Activated CD4-positive, alpha-beta T cell treated with anti-CD3 and anti-CD28 coated beads, Interleukin-2, amount 50 U/mL, for 4 hours (primary cell): ENCODE measurements around the gene DDX25.

Experiments used
- DNase-seq, 2 experiments: peaks; one replicate each; pipeline ENCODE4 v3.0.0-alpha.2; 2020

Gene DDX25

GRCh38 chr11:125952973-125953372, 48.7 kb downstream of the DDX25 start:
- no peak for DNase-seq

DNA sequence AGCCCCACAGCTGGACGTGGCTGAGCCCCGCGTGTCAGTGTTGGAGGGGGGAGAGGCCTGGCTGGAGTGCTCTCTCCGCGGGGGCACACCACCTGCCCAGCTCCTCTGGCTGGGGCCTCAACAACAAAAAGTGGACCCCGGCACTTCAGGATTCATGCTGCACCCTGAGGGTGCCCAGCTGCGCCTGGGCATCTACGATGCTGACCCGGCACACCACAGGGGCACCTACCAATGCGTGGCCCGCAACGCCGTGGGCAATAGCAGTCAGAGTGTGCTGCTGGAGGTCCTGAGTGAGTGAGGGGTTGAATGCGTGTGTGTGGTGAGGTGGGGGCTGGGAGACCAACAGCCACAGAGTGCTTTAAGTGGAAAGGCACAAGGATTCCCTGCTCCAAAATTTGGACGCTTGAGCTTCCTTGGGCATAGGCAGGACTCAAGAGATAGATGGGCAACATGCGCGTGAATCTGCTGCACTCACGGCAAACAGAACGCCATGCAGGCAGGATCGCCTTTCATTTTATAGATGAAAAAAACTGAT, 49.2 kb downstream of the DDX25 start:
- no peak for DNase-seq

DNA sequence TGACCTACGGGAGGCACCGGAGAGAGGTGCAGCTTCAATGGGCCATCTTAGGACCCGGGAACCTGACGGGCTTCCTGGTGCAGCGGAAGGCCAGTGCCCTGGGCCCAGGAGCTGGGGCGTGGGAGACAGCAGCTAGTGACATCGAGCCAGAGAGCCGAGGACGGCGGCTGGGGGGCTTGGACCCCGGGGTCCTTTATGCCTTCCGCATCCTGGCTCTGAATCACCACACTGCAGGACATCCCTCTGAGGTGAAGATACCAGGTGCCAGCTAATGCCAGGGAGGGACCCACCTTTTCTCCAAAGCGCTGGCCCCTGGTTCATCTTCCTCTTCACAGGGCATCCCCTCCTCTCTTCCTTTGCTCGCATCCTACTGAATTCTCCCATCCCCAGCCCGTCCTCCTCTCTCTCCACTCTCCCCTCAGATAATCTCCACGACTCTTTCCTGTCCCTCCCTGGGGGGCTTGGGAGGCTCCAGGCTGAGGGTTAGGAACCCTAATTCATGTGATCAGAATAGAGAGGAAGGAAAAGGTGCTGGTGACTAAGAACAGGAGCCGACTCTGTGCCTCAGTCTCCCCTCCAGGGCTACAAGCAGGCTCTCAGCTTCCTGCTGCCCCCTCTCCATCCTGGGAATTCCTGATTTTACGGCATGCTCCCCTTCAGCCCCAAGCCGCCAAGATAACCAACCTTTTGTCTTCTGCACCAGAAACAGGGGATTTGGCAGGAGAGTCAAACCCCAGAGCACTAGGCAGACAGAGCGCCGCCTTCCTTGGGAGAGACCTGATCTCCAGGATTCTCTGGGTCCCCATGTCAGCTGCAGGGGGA, 50.0 kb downstream of the DDX25 start:
- no peak for DNase-seq

GRCh38 chr11:125954945-125955640, 50.8 kb downstream of the DDX25 start:
- DNase-seq: no peak

DNA sequence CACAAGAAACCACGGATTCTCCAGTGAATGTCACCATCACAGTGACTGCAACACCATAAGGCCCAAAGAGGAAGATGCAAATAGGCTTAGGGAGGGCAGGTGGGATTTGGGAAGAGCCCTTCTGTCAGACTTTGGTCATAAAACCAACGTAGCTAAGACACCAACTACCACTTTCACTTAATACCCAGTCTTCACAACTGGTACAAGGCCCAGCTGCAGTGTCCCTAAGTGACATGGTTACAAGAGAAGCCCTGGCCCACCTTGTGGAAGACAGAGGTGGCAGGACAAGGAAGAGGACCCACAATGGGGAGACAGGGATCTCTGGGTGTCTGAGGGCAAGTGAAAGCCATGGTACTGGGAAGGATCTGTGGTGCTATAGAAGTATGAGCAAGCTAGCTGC, 51.5 kb downstream of the DDX25 start:
- no peak for DNase-seq

GRCh38 chr11:125956391-125957134, 52.3 kb downstream of the DDX25 start:
- no peak for DNase-seq

- no peak for DNase-seq
Observed at GRCh38 chr11:125957618-125958332, 53.5 kb downstream of the DDX25 start.

DNA sequence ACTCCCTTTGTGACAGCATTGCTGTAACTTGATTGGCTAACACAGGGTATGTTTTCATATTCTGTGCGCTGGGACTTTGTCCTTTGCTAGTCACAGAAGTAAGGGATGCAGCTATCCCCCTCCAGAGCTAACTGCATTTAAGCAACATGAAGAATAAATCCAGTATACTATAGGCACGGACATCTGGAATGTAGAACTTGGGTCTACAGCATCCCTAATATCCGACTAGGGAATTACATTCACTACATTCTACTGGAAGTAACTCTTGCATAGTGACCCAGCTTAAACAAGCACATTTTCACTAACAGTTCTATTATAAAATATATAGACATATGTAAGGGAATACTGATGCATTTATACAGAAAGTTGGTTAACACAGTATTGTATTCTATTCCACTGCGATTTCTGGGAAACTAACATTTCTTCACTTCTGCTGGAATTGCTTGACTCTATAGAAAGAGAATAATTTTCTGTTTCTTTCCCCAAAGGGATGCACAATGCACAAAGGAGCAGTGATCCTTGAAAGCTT, 54.6 kb downstream of the DDX25 start:
- DNase-seq: no peak

DNA sequence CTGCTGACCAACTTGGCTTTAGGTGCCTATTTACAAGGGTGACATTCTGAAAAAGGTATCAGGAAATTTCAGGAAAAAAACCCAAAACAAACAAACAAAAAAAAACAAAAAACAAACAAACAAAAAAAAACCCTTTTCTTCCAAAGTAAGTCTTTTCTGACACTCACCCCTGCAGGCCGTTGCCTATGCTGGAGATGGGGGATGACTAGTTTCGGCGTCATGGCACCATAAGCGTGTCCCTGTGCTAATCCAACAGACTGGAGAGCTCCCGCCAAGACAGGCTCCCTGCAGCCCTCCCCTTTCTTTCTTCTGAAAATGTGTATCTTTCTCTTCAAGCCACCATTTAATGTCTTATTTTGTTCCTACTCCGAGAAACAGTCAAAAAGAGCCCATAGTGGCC, 55.2 kb downstream of the DDX25 start:
- DNase-seq: no peak

GRCh38 chr11:125959931-125960330, 55.6 kb downstream of the DDX25 start:
- DNase-seq: no peak

DNA sequence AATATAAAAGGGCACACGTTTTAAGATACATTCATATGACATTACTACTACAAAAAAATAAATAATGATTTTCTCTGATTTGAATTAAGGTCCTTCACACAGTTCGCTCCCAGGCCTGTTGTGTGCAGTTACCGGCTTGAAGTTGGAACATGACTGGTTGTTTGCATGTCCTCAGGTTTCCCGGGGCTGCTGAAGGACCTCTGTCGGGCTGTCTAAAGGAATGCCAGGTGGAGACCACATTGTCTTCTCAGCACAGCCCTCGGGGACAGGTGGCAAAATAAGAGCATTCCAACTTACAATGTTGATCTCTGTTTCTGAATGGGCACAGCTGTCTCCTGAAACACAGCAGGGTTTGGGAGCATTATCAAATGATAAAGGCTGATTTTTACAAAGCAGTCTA, 56.5 kb downstream of the DDX25 start:
- no peak for DNase-seq

GRCh38 chr11:125967515-125967914, 63.2 kb downstream of the DDX25 start:
- DNase-seq: no peak

- no peak for DNase-seq
Observed at GRCh38 chr11:125968354-125968753, 64.0 kb downstream of the DDX25 start.

- DNase-seq: no peak
Observed at GRCh38 chr11:125971618-125972017, 67.3 kb downstream of the DDX25 start.

- no peak for DNase-seq
Observed at GRCh38 chr11:125974284-125974683, 70.0 kb downstream of the DDX25 start.

DNA sequence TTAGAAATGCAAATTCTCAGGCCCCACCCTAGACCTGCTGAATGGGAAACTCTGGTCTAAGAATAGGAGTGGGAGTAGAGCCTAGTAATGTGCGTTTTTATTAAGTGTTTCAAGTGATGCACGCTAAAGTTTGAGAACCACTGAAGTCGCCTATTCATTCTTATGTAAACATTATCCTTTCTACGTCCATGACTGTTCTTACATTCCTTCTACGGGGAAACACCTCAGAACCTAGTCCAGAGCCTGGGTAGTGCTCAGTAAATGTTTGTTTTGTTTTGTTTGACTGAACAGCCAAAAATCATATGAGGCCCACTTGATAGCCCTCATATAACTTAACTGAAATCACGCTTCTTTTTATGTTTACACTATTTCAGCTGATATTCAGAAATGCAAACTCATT, 71.3 kb downstream of the DDX25 start:
- DNase-seq: no peak

- DNase-seq: no peak
Observed at GRCh38 chr11:125976156-125976555, 71.8 kb downstream of the DDX25 start.

DNA sequence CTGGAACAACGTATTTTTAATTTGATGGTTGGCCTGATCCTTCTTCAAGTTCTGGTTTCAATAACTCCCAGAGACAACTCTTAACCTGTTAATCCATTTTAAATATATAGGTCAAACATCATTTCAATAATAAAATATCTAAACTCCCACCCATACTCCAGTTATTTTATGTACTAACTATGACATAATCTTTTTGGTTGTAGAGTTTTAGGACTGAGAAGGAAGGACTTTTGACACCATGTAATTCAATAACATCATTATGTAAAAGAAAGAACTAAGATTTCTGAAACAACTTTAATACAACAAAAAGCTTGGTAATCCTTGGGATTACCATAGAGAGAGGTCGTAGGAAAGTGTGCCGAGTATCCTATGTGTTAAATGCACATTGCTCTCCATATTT, 73.0 kb downstream of the DDX25 start:
- DNase-seq: no peak

DNA sequence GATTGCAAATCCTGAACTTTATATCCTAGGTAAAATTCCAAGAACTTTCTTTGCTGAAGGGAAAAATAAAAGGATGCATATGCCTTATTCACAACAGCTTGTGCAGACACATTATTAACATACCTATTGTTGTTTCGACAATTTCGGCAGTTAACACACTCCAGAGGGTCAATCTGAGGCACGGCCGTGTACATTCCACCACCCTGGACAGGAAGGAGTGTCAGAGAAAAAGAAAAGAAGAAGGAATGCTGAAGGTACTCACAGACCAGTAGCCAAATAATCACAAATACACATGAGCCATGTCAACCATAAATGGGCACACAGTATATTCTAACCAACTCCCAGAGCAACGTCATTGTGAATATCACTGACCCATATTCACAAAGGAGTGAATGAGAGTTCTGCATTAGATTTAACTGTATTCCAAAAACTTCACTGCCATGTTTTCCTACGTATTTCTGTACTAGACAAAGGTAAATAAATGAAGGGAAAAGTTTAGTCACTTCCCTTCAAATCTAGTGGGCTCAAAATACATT, 73.9 kb downstream of the DDX25 start:
- DNase-seq: no peak
